ENCODE results near the gene TNS3.

The TNS3 gene

DNA sequence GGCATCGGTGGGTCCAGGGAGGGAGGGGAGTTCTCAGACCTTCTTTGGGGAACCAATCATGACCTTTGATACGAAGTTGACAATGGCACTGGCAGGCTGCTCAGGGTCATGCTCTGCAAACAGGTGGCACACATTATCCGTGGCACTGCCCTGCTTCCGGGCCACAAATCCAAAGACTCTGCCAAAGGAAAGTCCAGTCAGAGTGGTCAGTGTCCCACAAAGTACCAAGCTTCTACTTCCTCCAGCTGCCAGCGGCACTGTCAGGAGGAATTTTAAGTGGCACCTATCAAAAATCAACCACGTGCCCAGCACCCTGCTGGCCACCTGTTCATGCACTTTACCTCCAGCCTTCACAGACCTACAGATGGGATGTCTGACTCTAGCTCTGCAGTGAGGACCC lies 303.9 kb downstream of the TNS3 start:
- 99% methylated on average over 6 of the region's 6 CpGs for WGBS

DNA sequence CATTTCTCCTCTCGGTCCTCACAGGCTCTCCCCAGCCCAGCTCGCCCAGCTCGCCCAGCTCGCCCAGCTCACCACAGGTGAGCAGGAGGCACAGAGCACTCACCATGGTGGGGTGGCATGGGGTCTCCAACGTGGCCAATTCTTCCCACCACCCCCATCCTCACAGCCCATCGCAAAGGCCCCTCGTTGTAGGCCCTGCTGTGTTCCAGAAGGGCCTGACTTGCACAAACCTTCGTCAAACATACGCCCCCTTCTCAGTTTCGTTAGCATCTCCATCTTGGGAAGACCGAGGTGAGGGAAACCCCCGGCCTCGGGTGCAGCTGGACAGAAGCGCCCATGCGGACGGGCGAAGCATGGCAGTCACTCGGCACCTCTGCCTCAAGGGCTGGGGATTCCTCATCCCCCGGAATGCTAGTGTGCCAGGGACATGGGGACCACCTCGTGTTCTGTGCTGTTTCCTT lies 304.6 kb downstream of the TNS3 start:
- Histone ChIP-seq H2AFZ (ENCODE audit: low read depth, low read length) (no peak overlapping the region), H3K79me1 (replicated peaks; ENCODE audit: low read length, poor library complexity, severe bottlenecking) (peaks cover 19% of the 10 kb centered on the region), H3K9me3 (ENCODE audit: control insufficient read depth, low read length) (no peaks in the 10 kb centered on the region), H3K27me3 (ENCODE audit: control insufficient read depth in 1 of 2, insufficient read depth in 1 of 2, low read length in 2 of 2) (no peaks in the 10 kb centered on the region), H3K4me3 (ENCODE audit: insufficient read depth in 1 of 2, low read depth in 1 of 2, low read length in 2 of 2) (no peak overlapping the region), H3K18ac (ENCODE audit: low read depth in 1 of 2, low read length in 2 of 2) (no peak overlapping the region), H3K4me2 (ENCODE audit: low read length, poor library complexity, severe bottlenecking) (no peak overlapping the region), H2AK5ac (ENCODE audit: low read length, severe bottlenecking) (no peak overlapping the region), H4K8ac (ENCODE audit: low read length) (no peak overlapping the region), H3K14ac (ENCODE audit: low read length in 2 of 2) (no peak overlapping the region), H3K9ac (ENCODE audit: low read length) (no peak overlapping the region), H3K27ac (ENCODE audit: low read length, poor library complexity, severe bottlenecking) (no peak overlapping the region), H3K23ac (ENCODE audit: low read length in 2 of 2) (no peak overlapping the region), H4K91ac (ENCODE audit: low read length) (no peak overlapping the region), H2BK120ac (ENCODE audit: low read depth, low read length) (no peak overlapping the region), H2BK15ac (ENCODE audit: low read depth, poor library complexity, severe bottlenecking) (no peak overlapping the region), H3K4ac (ENCODE audit: low read depth in 1 of 2, low read length in 2 of 2) (no peak overlapping the region), H2BK5ac (ENCODE audit: low read depth, low read length, poor library complexity, severe bottlenecking) (no peak overlapping the region), H3K36me3 (ENCODE audit: control insufficient read depth in 1 of 2, insufficient read depth in 2 of 2, low read depth in 1 of 2, low read length in 2 of 2) (peaks cover 7 to 81% of the 10 kb centered on the region in 2 experiments), H2BK12ac (ENCODE audit: low read length in 2 of 2) (no peak overlapping the region), H3K4me1 (ENCODE audit: control insufficient read depth, insufficient read depth, low read depth, low read length) (peaks cover 5% of the 10 kb centered on the region)
- no peak for DNase-seq
- WGBS: 96% methylated on average over 20 of the region's 20 CpGs

More for the DNA sequence above, 303.9 kb downstream of the TNS3 start:
- H3K18ac ChIP-seq (ENCODE audit: low read depth in 1 of 2, low read length in 2 of 2): no peak overlapping the region
- no peak overlapping the region for H3K27ac ChIP-seq (ENCODE audit: low read length, poor library complexity, severe bottlenecking)
- no peak overlapping the region for H2BK5ac ChIP-seq (ENCODE audit: low read depth, low read length, poor library complexity, severe bottlenecking)
- no peak overlapping the region for H3K4ac ChIP-seq (ENCODE audit: low read depth in 1 of 2, low read length in 2 of 2)
- no peak for DNase-seq
- H3K4me2 ChIP-seq (ENCODE audit: low read length, poor library complexity, severe bottlenecking): no peak overlapping the region
- no peak overlapping the region for H4K8ac ChIP-seq (ENCODE audit: low read length)
- no peak overlapping the region for H3K23ac ChIP-seq (ENCODE audit: low read length in 2 of 2)
- H3K79me1 ChIP-seq (replicated peaks; ENCODE audit: low read length, poor library complexity, severe bottlenecking): peaks cover 24% of the 10 kb centered on the region
- no peaks in the 10 kb centered on the region for H3K9me3 ChIP-seq (ENCODE audit: control insufficient read depth, low read length)
- no peak overlapping the region for H2AK5ac ChIP-seq (ENCODE audit: low read length, severe bottlenecking)
- no peaks in the 10 kb centered on the region for H3K27me3 ChIP-seq (ENCODE audit: control insufficient read depth in 1 of 2, insufficient read depth in 1 of 2, low read length in 2 of 2)
- peaks cover 10 to 87% of the 10 kb centered on the region in 2 experiments for H3K36me3 ChIP-seq (ENCODE audit: control insufficient read depth in 1 of 2, insufficient read depth in 2 of 2, low read depth in 1 of 2, low read length in 2 of 2)
- no peak overlapping the region for H3K14ac ChIP-seq (ENCODE audit: low read length in 2 of 2)
- no peak overlapping the region for H2AFZ ChIP-seq (ENCODE audit: low read depth, low read length)
- H4K91ac ChIP-seq (ENCODE audit: low read length): no peak overlapping the region
- H2BK12ac ChIP-seq (ENCODE audit: low read length in 2 of 2): no peak overlapping the region
- no peak overlapping the region for H2BK15ac ChIP-seq (ENCODE audit: low read depth, poor library complexity, severe bottlenecking)
- H3K4me3 ChIP-seq (ENCODE audit: insufficient read depth in 1 of 2, low read depth in 1 of 2, low read length in 2 of 2): no peak overlapping the region
- H3K4me1 ChIP-seq (ENCODE audit: control insufficient read depth, insufficient read depth, low read depth, low read length): peaks cover 12% of the 10 kb centered on the region
- H3K9ac ChIP-seq (ENCODE audit: low read length): no peak overlapping the region
- no peak overlapping the region for H2BK120ac ChIP-seq (ENCODE audit: low read depth, low read length)

DNA sequence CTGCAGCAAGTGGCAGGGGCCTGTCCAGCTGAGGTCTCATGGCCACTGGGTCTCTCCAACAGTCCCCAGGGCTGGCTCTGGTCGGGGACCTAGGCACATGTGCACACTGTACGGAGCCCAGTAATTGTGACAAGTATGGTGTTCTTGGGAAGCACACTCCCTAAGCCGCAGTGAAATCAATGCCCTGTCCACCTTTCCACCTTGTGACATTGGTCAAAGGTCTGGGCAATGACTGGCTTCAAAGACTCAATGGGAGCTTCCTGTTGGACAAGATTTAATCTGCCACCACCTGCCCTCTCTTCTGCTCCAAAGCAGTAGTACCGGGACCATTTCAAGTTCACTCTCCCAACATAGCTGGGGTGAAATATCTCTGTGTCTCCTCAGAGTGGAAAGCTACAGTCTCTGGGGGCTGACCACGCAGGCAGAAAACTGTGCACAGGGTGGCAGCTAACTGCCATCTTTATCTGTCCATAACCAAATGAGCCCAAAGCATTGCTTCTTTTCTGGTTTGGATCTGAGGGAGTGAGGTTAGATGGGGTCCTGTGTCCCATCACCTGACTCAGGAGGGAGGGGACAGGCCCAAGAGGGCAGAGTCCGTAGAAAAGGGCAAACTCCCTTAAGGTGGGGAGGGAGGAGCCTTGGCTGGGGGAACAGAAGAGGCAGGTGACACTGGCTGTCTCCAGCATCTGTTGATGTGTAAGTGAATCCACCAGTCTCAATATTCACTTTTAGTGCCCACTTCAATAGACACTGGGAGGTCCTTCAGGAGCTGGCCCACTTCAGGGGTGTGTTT lies 307.7 kb downstream of the TNS3 start:
- no peaks in the 10 kb centered on the region for H3K4me1 ChIP-seq (ENCODE audit: control insufficient read depth, insufficient read depth, low read depth, low read length)
- H2BK120ac ChIP-seq (ENCODE audit: low read depth, low read length): no peak overlapping the region
- 98% methylated on average over 4 of the region's 6 CpGs for WGBS

DNA sequence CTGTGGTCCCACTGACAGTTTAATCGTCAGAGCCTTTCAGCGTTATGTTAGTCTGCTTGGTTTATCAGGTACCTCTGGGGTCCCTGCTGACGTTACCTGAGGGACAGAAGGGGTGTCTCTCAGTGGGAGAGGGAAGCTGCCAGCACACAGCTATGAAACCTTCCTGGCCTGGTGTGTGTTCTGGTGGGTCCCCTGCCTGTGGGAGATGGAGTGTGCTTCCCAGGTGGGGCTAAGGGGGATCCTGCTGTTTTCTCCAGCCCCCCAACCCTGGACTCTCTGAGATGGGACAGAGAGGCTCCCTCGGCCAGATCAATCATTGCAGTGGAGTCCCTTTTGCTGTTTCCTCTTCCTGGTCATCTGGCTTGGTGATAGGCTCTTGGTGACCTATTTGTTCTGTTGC lies 308.8 kb downstream of the TNS3 start:
- Histone ChIP-seq H3K9ac (ENCODE audit: low read length) (no peak overlapping the region), H3K27ac (ENCODE audit: low read length, poor library complexity, severe bottlenecking) (no peak overlapping the region), H3K79me1 (replicated peaks; ENCODE audit: low read length, poor library complexity, severe bottlenecking) (peaks cover 6% of the 10 kb centered on the region), H3K36me3 (ENCODE audit: control insufficient read depth in 1 of 2, insufficient read depth in 2 of 2, low read depth in 1 of 2, low read length in 2 of 2) (peaks cover 0 to 46% of the 10 kb centered on the region in 2 experiments), H4K8ac (ENCODE audit: low read length) (no peak overlapping the region), H2AFZ (ENCODE audit: low read depth, low read length) (no peak overlapping the region), H3K23ac (ENCODE audit: low read length in 2 of 2) (no peak overlapping the region), H3K27me3 (ENCODE audit: control insufficient read depth in 1 of 2, insufficient read depth in 1 of 2, low read length in 2 of 2) (no peaks in the 10 kb centered on the region), H3K4me1 (ENCODE audit: control insufficient read depth, insufficient read depth, low read depth, low read length) (no peaks in the 10 kb centered on the region), H2AK5ac (ENCODE audit: low read length, severe bottlenecking) (no peak overlapping the region), H2BK5ac (ENCODE audit: low read depth, low read length, poor library complexity, severe bottlenecking) (no peak overlapping the region), H3K9me3 (ENCODE audit: control insufficient read depth, low read length) (peaks cover 7% of the 10 kb centered on the region), H3K4ac (ENCODE audit: low read depth in 1 of 2, low read length in 2 of 2) (no peak overlapping the region), H2BK15ac (ENCODE audit: low read depth, poor library complexity, severe bottlenecking) (no peak overlapping the region), H2BK120ac (ENCODE audit: low read depth, low read length) (no peak overlapping the region), H3K18ac (ENCODE audit: low read depth in 1 of 2, low read length in 2 of 2) (no peak overlapping the region), H3K4me2 (ENCODE audit: low read length, poor library complexity, severe bottlenecking) (no peak overlapping the region), H3K4me3 (ENCODE audit: insufficient read depth in 1 of 2, low read depth in 1 of 2, low read length in 2 of 2) (no peak overlapping the region), H4K91ac (ENCODE audit: low read length) (no peak overlapping the region), H2BK12ac (ENCODE audit: low read length in 2 of 2) (no peak overlapping the region), H3K14ac (ENCODE audit: low read length in 2 of 2) (no peak overlapping the region)
- WGBS: 99% methylated on average over 4 of the region's 4 CpGs
- no peak for DNase-seq

More for the DNA sequence above, 307.7 kb downstream of the TNS3 start:
- Histone ChIP-seq H2AFZ (ENCODE audit: low read depth, low read length) (no peak overlapping the region), H3K79me1 (replicated peaks; ENCODE audit: low read length, poor library complexity, severe bottlenecking) (peaks cover 9% of the 10 kb centered on the region), H3K23ac (ENCODE audit: low read length in 2 of 2) (no peak overlapping the region), H3K27me3 (ENCODE audit: control insufficient read depth in 1 of 2, insufficient read depth in 1 of 2, low read length in 2 of 2) (no peaks in the 10 kb centered on the region), H3K27ac (ENCODE audit: low read length, poor library complexity, severe bottlenecking) (no peak overlapping the region), H3K4ac (ENCODE audit: low read depth in 1 of 2, low read length in 2 of 2) (peak overlapping the region in 1 of 2 experiments; percentile 15), H3K14ac (ENCODE audit: low read length in 2 of 2) (no peak overlapping the region), H3K9me3 (ENCODE audit: control insufficient read depth, low read length) (no peaks in the 10 kb centered on the region), H2BK5ac (ENCODE audit: low read depth, low read length, poor library complexity, severe bottlenecking) (no peak overlapping the region), H2BK12ac (ENCODE audit: low read length in 2 of 2) (no peak overlapping the region), H3K9ac (ENCODE audit: low read length) (no peak overlapping the region), H3K4me2 (ENCODE audit: low read length, poor library complexity, severe bottlenecking) (no peak overlapping the region), H2AK5ac (ENCODE audit: low read length, severe bottlenecking) (no peak overlapping the region), H4K91ac (ENCODE audit: low read length) (no peak overlapping the region), H4K8ac (ENCODE audit: low read length) (no peak overlapping the region), H3K4me3 (ENCODE audit: insufficient read depth in 1 of 2, low read depth in 1 of 2, low read length in 2 of 2) (no peak overlapping the region), H2BK15ac (ENCODE audit: low read depth, poor library complexity, severe bottlenecking) (no peak overlapping the region), H3K18ac (ENCODE audit: low read depth in 1 of 2, low read length in 2 of 2) (no peak overlapping the region), H3K36me3 (ENCODE audit: control insufficient read depth in 1 of 2, insufficient read depth in 2 of 2, low read depth in 1 of 2, low read length in 2 of 2) (peaks cover 0 to 55% of the 10 kb centered on the region in 2 experiments)
- no peak for DNase-seq

Data from mesenchymal stem cell (in vitro differentiated cells and primary cell).